ENCODE measurements around the gene ABCB8. TPM values are rescaled to one million over a fixed set of nuclear protein-coding genes. Genes with fewer than 3 reads are reported as not detected.
A peak's percentile ranks its signal among the peaks of the same experiment; 100 is the strongest.

The ABCB8 gene
- total and polyA plus RNA-seq, 2 of the 8 experiments (the other 6 are each of a cell fraction or from before 2014, with no cell fraction given) = 17.7 to 27.0 TPM

DNA sequence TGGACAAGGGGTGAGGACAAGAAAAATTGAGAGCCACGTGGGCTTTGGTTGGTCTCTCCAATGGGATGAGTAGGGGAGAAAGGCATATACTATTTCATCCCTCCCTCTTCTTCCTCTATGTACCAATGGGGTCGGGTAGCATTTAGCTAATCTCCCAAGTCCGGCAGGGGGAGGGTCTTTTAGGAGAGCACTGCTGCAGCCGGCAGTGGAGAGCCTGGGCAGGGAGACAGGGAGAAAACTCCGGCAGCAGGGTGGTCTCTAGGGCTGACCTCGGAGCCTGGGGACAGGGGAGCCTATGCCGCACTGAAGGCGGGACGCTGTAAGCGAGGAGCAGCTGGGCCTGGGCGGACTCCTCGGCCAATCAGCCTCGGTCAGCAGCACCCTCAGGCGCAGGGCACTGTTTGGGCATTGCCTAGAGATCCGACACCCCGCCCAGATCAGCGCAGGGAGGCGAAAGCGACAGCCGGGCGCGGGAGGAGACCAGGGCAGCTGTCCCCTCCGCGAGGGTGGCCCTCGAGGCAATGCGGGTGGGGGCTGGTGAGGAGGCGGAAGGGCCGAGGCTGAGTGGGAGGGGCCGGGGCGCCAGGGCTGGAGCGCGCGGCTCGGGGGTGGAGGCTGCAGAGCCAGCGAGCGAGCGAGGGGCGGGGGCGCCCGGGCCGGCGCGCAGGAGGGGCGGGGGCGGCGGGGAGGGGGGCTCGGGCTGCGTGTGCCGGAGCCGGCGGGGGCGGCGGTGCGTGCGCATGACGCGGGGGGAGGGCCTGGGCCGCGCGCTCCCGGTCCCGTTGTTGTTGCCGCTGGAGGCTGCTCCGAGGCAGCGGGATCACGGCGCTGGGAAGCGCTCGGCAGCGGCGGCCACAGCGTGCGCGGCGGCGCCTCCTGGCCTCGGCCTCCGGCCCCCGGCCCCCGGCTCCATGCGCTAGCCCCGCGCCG is 57.7 kb downstream of the ABCB8 start, which contains the start of gene AGAP3 (continued):
- TF ChIP-seq ATF2 (IDR thresholded peaks at IDR 0.05; ENCODE audit: low read length) (no peak), BACH1 (IDR thresholded peaks at IDR 0.05; ENCODE audit: low read length) (no peak), NANOG (IDR thresholded peaks at IDR 0.05; ENCODE audit: insufficient read depth, low read depth, low read length, poor library complexity, severe bottlenecking) (no peak), KDM5A (IDR thresholded peaks at IDR 0.05; ENCODE audit: low read length) (no peak), KDM4A (IDR thresholded peaks at IDR 0.05; ENCODE audit: low read depth, low read length, severe bottlenecking) (peak; percentile 59), SIRT6 (IDR thresholded peaks at IDR 0.05; ENCODE audit: low read length) (no peak), YY1 (IDR thresholded peaks at IDR 0.05; ENCODE audit: low read depth, low read length) (no peak), SUZ12 (IDR thresholded peaks at IDR 0.05; ENCODE audit: low read length) (no peak), GTF2F1 (IDR thresholded peaks at IDR 0.05; ENCODE audit: borderline replicate concordance, low read depth, low read length) (no peak), SRF (IDR thresholded peaks at IDR 0.05; ENCODE audit: low read depth, low read length) (no peak), TEAD4 (IDR thresholded peaks at IDR 0.05; ENCODE audit: low read depth, low read length) (no peak), PHF8 (conservative IDR thresholded peaks at IDR 0.05; ENCODE audit: low read depth, low read length) (no peak), SAP30 (IDR thresholded peaks at IDR 0.05; ENCODE audit: insufficient read depth, insufficient replicate concordance, low read length) (peak; percentile 60), POLR2AphosphoS5 (IDR thresholded peaks at IDR 0.05; ENCODE audit: low read depth, low read length) (peak; percentile 57; the same call in 1 of the 2 replicates), CTCF (IDR thresholded peaks at IDR 0.05; ENCODE audit: control extremely low read depth in 1 of 3, insufficient read depth in 1 of 3, low read depth in 1 of 3, low read length in 3 of 3) (no peak), EGR1 (IDR thresholded peaks at IDR 0.05; ENCODE audit: borderline replicate concordance, low read depth, low read length) (no peak), SP2 (IDR thresholded peaks at IDR 0.05; ENCODE audit: low read length) (no peak), SIN3A (conservative IDR thresholded peaks at IDR 0.05 in 1 of 2, IDR thresholded peaks at IDR 0.05 in 1 of 2; ENCODE audit: low read depth in 1 of 2, low read length in 2 of 2) (peak; percentile 27 to 73; a peak in 1 of 4 replicates), POLR2A (IDR thresholded peaks at IDR 0.05; ENCODE audit: control extremely low read depth in 1 of 2, low read depth in 2 of 2, low read length in 2 of 2) (peak in 1 of 2 experiments; percentile 48; a peak in 1 of 3 replicates)
